GM12874 (cell line): Measurements from ENCODE around the gene PIGU.

ENCODE experiments used
- TF ChIP-seq, protein P1 (sequence below): IDR thresholded peaks from 2 replicates; pipeline ENCODE4 v1.5.1; 2011; ENCODE audit warnings: low read depth, mild to moderate bottlenecking, control low read depth, low read length, moderate library complexity; ENCODE audit not compliant: insufficient read depth

PIGU gene

GRCh38 chr20:34579191-34579978 lies 97.5 kb downstream of the PIGU start:
- TF ChIP-seq, protein P1, sequence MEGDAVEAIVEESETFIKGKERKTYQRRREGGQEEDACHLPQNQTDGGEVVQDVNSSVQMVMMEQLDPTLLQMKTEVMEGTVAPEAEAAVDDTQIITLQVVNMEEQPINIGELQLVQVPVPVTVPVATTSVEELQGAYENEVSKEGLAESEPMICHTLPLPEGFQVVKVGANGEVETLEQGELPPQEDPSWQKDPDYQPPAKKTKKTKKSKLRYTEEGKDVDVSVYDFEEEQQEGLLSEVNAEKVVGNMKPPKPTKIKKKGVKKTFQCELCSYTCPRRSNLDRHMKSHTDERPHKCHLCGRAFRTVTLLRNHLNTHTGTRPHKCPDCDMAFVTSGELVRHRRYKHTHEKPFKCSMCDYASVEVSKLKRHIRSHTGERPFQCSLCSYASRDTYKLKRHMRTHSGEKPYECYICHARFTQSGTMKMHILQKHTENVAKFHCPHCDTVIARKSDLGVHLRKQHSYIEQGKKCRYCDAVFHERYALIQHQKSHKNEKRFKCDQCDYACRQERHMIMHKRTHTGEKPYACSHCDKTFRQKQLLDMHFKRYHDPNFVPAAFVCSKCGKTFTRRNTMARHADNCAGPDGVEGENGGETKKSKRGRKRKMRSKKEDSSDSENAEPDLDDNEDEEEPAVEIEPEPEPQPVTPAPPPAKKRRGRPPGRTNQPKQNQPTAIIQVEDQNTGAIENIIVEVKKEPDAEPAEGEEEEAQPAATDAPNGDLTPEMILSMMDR: no peak

GRCh38 chr20:34578521-34578920 lies 98.4 kb downstream of the PIGU start:
- TF ChIP-seq, protein P1: no peak

DNA sequence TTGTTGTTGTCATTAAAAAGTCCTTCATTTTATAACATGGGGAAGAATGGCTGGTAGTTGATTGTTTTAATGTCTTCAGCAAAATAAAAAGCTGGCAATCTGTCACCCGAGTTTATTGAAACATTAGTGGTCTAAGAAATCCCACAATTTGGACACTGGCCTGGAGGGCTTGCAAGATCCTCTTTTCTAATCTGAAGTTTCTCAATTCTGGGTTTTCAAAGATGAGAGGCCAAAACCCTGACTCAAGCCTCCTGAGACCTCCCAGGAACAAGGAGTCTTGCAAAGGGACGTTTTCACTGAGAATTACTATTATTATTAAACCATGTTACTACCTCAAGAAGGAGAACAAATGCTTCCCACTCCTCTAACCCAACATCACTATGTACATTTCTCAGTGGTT lies 98.9 kb downstream of the PIGU start:
- TF ChIP-seq, protein P1: no peak

- TF ChIP-seq, protein P1: no peak
Observed at GRCh38 chr20:34577061-34577460, 99.8 kb downstream of the PIGU start.

- TF ChIP-seq, protein P1: no peak
Observed at GRCh38 chr20:34575756-34576155, 101.1 kb downstream of the PIGU start.

DNA sequence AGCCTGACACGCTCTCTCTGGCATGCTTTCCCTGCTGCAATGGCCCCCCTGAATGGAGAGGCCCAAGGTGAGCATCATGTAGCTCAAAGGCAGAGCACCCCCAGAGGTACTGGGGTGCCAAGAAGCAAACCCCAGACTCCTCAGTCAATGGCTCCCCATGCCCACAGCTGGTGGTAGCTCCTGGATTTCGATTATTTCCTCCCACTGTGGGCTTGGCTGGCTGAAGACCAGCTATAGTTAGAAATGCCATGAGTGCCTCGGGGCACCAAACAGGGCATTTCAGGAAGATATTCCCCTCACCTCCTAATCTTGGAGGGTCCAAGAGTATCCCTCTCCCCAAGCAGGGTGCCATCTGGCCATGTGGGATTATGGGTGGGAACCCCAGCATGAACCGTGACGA lies 101.6 kb downstream of the PIGU start:
- TF ChIP-seq, protein P1: no peak

DNA sequence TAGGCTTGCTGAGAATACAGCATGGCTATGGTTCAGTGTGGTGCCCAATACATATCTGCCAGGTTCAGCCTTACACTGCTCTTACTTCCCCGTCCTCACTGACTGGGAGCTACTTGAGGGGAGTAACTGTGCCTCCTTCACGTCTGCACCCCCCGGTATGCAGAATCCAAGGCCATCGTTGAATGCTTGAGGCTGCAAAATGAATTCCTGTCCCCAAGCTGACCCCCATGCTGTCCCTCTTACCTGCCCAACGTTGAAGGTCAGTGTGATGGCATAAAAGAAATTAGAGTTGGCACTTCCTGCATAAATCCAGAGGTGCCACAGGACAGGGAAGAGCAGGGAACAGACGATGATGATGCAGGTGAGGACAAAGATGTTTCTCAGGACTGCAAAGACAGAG lies 102.0 kb downstream of the PIGU start:
- TF ChIP-seq, protein P1: no peak

GRCh38 chr20:34574426-34574825 lies 102.5 kb downstream of the PIGU start:
- TF ChIP-seq, protein P1: no peak
